Fibroblast of skin of back (primary cell): ENCODE data around the gene JADE2.
A peak's percentile ranks its signal among the peaks of the same experiment; 100 is the strongest.

Source experiments
- DNase-seq: peaks from one replicate; pipeline ENCODE4 v3.0.0-alpha.2; 2013

Gene JADE2

DNA sequence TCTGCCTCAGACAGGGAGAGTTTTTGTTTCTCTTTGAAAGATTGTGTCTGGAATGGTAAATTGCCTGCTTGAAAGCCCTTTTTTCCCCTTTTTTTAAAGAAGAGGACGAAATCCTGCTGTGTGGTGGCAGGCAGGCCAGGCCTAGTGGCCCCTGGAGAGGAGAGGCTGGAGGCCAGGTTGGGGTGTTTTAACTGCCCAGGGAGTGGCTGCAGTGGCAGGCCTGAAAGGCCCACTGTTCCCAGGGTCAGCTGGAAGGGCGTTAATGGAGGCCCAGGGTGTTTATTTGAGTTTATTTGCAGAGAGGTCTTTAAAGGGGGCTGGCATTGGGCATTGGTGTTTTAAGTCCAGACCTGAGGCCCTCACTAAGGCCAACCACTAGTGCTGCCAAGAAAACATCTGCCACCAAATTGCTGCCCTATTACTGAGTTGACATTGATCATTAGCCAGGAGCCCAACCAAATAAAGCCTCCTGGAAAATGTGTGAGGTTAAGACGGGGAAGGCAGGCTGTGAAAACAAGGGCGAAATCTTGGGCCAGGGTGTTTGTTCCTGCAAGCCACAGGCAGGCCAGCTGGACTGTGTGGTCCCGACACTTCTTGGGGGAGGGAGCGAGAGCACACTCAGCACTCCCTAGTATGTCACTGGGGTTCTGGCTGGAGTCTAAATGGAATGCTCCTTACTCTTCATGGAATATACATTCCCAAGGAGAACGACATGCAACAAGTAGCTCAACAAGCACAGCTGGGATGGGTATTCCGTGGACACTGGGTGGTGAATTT is 5.0 kb downstream of the JADE2 start:
- DNase-seq, result no peak

DNA sequence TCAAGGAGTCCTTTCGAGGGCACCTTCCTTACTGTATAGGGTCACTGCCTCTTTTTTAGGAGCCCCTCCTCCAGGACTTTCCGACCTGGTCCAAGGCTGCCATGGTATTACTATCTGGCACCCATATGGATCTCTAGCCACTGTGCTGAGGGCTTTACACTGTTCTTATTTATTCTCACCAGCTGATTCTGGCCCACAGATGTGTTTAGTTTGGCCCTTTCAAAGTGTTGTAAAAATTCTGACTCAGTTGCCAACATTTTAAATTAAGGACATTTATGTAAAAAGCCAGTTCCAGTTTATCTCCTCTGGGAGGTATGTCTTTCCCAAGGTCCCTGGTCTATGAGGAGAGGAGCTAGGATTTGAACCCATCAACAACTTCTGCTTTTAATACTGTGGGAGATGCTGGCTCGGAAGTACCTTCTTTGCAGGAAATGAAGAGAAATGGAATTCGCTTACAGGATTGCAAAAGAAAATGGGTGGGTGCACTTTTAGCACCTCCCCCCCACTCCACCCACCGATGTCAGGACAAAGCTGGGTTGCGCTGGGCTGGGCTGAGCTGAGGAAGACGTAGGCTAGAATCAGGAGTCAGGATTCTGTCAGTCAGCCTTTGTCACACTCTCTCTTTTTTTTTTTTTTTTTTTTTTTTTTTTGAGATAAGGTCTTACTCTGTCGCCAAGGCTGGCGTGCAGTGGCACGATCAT is 7.8 kb downstream of the JADE2 start:
- DNase-seq, result no peak

DNA sequence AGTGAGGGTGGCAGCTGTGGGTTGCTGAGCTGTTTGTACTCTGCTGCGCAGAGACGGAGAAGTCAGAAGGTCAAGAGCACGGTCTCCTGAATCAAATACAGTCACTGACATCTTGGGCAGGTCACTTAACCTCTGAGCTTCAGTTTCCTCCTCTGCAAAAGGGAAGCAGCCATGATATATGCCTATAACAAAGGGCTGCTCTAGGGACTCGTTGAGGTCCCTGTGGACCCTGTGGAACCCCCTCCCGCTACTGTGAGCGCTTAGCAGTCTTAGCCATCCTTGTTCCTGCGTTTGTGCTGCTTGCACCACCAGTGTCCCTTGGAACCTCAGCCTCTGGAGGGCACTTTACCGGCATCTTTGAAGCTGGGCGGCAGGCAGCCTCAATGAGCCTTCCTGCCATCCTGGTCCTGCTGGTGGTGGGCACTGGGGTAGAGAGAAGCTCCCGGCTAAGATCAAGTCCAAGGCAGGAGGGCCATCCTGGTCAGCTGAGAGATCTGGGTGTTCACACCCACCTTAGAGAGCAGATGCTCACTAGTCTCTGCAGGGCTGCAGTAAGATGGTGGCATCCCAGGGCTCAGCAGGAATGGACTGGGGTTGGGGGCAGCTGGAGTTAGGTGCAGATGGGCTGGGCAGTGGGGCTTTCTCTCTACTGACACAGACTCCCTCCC is 8.7 kb downstream of the JADE2 start:
- DNase-seq, result no peak

DNA sequence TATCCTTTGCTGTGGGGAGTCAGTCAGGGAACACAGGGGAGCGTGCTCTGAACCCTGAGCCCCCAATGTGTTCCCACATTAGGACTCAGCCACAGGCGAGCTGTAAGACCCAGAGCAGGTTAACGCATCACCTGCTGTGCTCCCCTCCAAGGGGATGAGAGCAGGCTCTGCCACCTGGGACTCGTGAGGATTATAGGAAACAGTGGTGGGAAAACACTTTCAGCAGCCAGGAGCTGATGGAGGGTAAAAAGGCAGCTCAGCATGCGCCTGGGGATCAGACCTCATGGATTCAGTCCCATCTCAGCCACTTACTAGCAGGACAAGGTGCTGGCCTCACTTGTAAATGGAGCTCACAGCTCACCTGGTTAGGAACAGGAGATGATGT is 9.2 kb downstream of the JADE2 start:
- no peak for DNase-seq

- no peak for DNase-seq
These were observed 11.4 kb downstream of the JADE2 start for GRCh38 chr5:134536876-134537275.

DNA sequence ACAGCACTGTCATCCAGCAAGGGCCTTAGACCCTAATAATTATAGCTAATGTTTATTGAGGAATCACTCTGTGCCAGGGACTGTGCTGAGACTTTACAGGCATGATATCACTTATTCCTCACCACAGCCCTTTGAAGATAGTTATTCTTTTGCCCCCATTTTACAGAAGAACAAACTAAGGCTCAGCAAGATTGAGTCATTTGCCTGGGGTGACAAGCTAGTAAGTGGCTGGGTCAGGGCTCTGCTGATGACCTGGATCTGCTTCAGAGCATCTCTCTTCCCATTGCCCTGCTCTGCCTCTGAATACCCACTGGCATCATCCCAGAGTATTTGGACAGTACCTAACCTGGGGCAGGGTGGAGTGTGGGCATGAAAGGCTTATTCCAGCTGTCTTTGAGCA is 11.8 kb downstream of the JADE2 start:
- no peak for DNase-seq

- no peak for DNase-seq
These were observed 12.8 kb downstream of the JADE2 start for GRCh38 chr5:134538296-134538695.

DNA sequence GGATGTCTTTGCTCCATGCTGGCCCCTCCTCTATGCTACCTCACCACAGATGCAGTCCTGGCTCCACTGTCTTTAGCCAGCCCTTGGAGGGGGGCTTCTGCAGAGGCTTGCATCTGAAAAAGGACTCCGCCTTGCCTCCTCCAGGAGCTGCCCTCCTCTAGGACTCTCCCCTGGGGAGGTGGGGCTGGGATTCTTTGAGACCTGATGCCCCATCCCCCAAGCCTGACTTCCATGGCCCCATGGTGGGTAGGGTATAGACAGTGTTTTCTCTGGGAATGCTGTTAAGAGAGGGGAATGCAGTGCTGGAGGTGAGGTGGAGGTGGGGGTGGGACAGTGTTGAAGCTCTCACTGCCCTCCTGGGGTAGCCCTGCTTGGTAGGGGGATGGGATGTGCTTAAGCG is 14.3 kb downstream of the JADE2 start:
- no peak for DNase-seq

- no peak for DNase-seq
These were observed 15.6 kb downstream of the JADE2 start for GRCh38 chr5:134540747-134541733.

- peak; percentile 60 for DNase-seq
These were observed 16.4 kb downstream of the JADE2 start for GRCh38 chr5:134541736-134542376.

DNA sequence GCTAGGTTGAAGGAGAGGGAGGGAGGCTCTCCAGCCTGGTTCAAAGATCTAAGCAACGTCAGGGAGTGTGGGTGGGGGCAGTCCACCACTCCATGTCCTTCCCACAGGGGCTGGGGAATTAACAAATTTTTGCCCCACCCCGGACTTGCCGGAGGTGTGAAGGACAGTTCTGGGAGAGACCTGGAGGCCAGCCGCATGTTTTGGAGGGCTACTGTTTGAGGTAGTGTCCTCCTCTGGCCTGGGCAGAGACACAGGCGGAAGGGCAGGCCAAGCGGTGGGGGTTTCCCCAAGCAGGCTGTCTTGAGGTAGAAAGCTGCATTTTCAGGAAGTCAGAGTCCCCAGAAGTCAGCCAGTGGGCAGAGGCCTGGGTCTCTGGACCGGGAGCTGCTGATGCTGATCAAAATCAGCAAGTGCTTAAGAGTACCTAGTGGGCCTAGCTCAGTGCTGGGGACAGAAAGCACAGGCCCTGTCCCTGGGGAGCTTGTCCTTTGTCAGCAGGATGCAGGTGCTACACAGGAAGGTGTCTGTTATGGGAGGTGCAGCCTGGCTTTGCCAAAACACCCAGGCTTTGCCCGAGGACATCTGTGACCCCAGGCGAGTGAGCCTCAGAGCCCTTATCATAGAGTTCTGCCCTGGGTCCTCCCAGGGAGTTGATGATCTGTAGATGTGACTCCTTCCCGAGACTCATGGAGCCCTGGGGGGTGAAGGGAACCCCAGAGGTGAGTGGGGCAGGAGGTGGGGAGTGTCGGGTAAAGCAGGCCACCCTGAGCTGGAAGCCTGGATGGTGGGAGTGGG is 18.5 kb downstream of the JADE2 start:
- DNase-seq, result no peak

DNA sequence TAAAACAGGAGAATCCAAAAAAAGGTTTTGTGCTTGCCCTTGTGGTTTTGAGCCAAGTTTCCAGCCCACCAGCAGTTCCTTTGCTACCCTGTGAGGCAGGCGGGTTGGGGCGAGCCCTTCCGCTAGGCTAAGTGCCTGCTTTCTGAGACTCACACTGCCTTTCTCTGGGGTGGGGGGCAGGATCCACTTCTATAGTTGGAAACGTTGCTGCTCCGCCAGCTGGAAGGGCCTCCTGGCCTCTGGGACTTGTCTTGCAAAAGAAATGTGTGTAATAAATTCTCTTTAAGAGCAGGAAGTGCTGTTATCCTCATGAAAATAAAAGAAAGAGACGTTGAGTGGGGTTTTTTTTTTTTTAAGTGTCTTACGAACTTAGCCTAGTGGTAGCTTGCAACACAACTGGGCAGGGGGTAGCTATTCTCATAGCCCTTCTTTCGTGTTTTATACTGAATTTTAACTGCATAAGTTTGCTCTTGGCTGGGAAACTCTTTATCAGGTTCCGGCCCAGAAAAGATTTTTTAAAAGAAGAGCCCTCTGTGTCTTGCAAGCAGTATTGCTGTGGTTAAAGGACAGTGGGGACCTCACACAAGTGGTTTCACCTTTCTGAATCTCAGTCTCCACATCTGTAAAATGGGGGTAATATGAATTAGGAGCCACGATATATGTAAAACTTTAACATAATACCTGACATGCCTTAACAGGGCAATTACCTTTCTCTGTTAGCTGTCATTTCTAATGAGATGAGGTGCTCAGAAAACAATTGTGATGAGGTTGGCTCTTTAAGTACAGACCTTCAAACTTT is 19.8 kb downstream of the JADE2 start:
- DNase-seq, result no peak

- DNase-seq, result no peak
These were observed 21.6 kb downstream of the JADE2 start for GRCh38 chr5:134547066-134547465.

- DNase-seq, result peak; percentile 60
These were observed 22.1 kb downstream of the JADE2 start for GRCh38 chr5:134547579-134547978.

DNA sequence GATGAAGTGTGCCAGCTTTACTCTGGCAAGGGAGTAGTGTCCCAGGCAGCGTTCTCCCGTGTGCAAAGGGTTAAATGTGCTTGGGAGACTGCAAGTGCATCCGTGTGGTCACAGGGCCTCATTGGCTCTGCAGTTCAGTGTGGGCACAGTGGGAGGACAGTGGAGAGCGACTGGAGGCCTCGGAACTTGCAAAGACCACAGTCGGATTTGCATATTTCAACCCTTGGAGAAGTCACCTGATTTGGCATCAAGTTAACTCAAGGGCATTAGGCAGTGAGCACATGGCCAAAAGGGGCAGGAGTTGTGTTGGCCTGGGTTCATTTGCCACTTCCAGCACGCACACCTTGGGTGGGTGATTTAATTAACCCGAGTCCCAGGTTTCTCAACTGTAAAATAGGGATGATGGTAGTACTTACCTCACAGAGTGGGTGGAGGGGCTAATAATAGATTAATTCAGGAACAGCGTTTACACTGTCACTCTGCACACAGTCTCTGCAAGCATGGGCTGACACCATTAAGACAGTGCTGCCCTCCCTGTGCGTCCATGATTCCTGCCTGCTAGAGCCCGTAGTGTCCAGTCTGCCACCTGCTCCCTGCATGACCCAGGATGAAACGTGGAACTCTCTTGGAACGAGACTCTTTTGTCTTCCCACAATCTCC is 22.7 kb downstream of the JADE2 start:
- no peak for DNase-seq

GRCh38 chr5:134549714-134550113 is 24.2 kb downstream of the JADE2 start:
- DNase-seq, result peak; percentile 34

GRCh38 chr5:134550271-134551214 is 25.1 kb downstream of the JADE2 start:
- peak; percentile 42 for DNase-seq

GRCh38 chr5:134551901-134552300 is 26.4 kb downstream of the JADE2 start:
- peak; percentile 26 for DNase-seq
